ENCODE measurements around the gene LUC7L. TPM values are rescaled to one million over a fixed set of nuclear protein-coding genes. Genes with fewer than 3 reads are reported as not detected.
A peak's percentile ranks its signal among the peaks of the same experiment; 100 is the strongest.
"Not testable (repeated sequence)": the region's sequence is repeated elsewhere in the genome, so short reads cannot be mapped to it uniquely, and the experiment has no call there.

The LUC7L gene
- total and polyA plus RNA-seq, 5 donors from 2014 or later: 8.9 to 152 (median 9.8) TPM

- Mint-ChIP-seq H3K27me3 (peaks cover 56% of the 10 kb centered on the region), H3K4me3 (peak within 1 kb of the TSS in 2 of 4 donors; percentile 11 to 31), H3K4me1 (peaks cover 0 to 23% (median 3%) of the 10 kb centered on the region in 4 donors)
- H3K4me3 ChIP-seq (ENCODE audit: low read depth, low read length); H3K9me3 Mint-ChIP-seq; H3K27ac Mint-ChIP-seq; ATAC-seq (ENCODE audit: low read depth in 2 of 2); H3K9me3 ChIP-seq (ENCODE audit: control insufficient read depth in 2 of 2, low read length in 2 of 2); H3K36me3 ChIP-seq (ENCODE audit: control insufficient read depth, insufficient read depth, low read length); H3K27ac ChIP-seq (ENCODE audit: insufficient read depth, low read length, poor library complexity, severe bottlenecking); H3K36me3 Mint-ChIP-seq; DNase-seq: not testable (repeated sequence)
- Histone ChIP-seq H3K4me1 (ENCODE audit: control insufficient read depth, insufficient read depth, low read length, poor library complexity, severe bottlenecking) (peaks cover 19% of the 10 kb centered on the region), H3K27me3 (ENCODE audit: control insufficient read depth, insufficient read depth, low read length) (peaks cover 23% of the 10 kb centered on the region)
These were observed 52.5 kb downstream of the LUC7L start, which contains the start of gene HBA1 for GRCh38 chr16:176477-177382. HBA1 (plus strand) TSS chr16:176680; CDS start chr16:176717, 37 bp downstream.

GRCh38 chr16:176006-176405 lies 53.2 kb downstream of the LUC7L start:
- H3K4me3 Mint-ChIP-seq; DNase-seq; H3K4me3 ChIP-seq (ENCODE audit: low read depth, low read length); H3K27ac Mint-ChIP-seq; ATAC-seq (ENCODE audit: low read depth in 2 of 2); H3K9me3 Mint-ChIP-seq; H3K36me3 Mint-ChIP-seq; H3K27ac ChIP-seq (ENCODE audit: insufficient read depth, low read length, poor library complexity, severe bottlenecking); H3K9me3 ChIP-seq (ENCODE audit: control insufficient read depth in 2 of 2, low read length in 2 of 2); H3K36me3 ChIP-seq (ENCODE audit: control insufficient read depth, insufficient read depth, low read length): not testable (repeated sequence)
- peaks cover 23% of the 10 kb centered on the region for H3K27me3 ChIP-seq (ENCODE audit: control insufficient read depth, insufficient read depth, low read length)
- H3K27me3 Mint-ChIP-seq: peaks cover 63% of the 10 kb centered on the region
- H3K4me1 Mint-ChIP-seq: peaks cover 0 to 23% (median 3%) of the 10 kb centered on the region in 4 donors
- H3K4me1 ChIP-seq (ENCODE audit: control insufficient read depth, insufficient read depth, low read length, poor library complexity, severe bottlenecking): peaks cover 12% of the 10 kb centered on the region

GRCh38 chr16:175011-175949 lies 54.0 kb downstream of the LUC7L start:
- Histone ChIP-seq H3K27me3 (ENCODE audit: control insufficient read depth, insufficient read depth, low read length) (peaks cover 26% of the 10 kb centered on the region), H3K36me3 (ENCODE audit: control insufficient read depth, insufficient read depth, low read length) (no peaks in the 10 kb centered on the region), H3K4me3 (ENCODE audit: low read depth, low read length) (no peak overlapping the region), H3K4me1 (ENCODE audit: control insufficient read depth, insufficient read depth, low read length, poor library complexity, severe bottlenecking) (peaks cover 5% of the 10 kb centered on the region), H3K9me3 (ENCODE audit: control insufficient read depth in 2 of 2, low read length in 2 of 2) (no peaks in the 10 kb centered on the region), H3K27ac (ENCODE audit: insufficient read depth, low read length, poor library complexity, severe bottlenecking) (no peak overlapping the region)
- DNase-seq (no peak), ATAC-seq (ENCODE audit: low read depth in 2 of 2) (no peak)
- Mint-ChIP-seq H3K4me1 (peaks cover 0 to 25% (median 3%) of the 10 kb centered on the region in 4 donors), H3K36me3 (no peaks in the 10 kb centered on the region), H3K9me3 (peaks cover 0 to 3% (median 0%) of the 10 kb centered on the region in 7 donors), H3K27ac (no peak overlapping the region), H3K4me3 (peak overlapping the region in 2 of 4 donors; percentile 19 to 31), H3K27me3 (peaks cover 70% of the 10 kb centered on the region)

- not testable (repeated sequence) for H3K9me3 ChIP-seq (ENCODE audit: control insufficient read depth in 2 of 2, low read length in 2 of 2); H3K27ac ChIP-seq (ENCODE audit: insufficient read depth, low read length, poor library complexity, severe bottlenecking); H3K36me3 ChIP-seq (ENCODE audit: control insufficient read depth, insufficient read depth, low read length); H3K27ac Mint-ChIP-seq; H3K9me3 Mint-ChIP-seq; H3K4me1 ChIP-seq (ENCODE audit: control insufficient read depth, insufficient read depth, low read length, poor library complexity, severe bottlenecking); H3K36me3 Mint-ChIP-seq; DNase-seq; ATAC-seq (ENCODE audit: low read depth in 2 of 2); H3K4me3 ChIP-seq (ENCODE audit: low read depth, low read length)
- H3K4me3 Mint-ChIP-seq: peak overlapping the region in 1 of 4 donors; percentile 61
- peaks cover 0 to 21% (median 3%) of the 10 kb centered on the region in 4 donors for H3K4me1 Mint-ChIP-seq
- H3K27me3 ChIP-seq (ENCODE audit: control insufficient read depth, insufficient read depth, low read length): peaks cover 18% of the 10 kb centered on the region
- H3K27me3 Mint-ChIP-seq: peaks cover 72% of the 10 kb centered on the region
These were observed 55.1 kb downstream of the LUC7L start for GRCh38 chr16:173928-174769.

GRCh38 chr16:173211-173854 lies 55.9 kb downstream of the LUC7L start:
- not testable (repeated sequence) for ATAC-seq (ENCODE audit: low read depth in 2 of 2); H3K4me1 ChIP-seq (ENCODE audit: control insufficient read depth, insufficient read depth, low read length, poor library complexity, severe bottlenecking); H3K9me3 Mint-ChIP-seq; H3K4me3 ChIP-seq (ENCODE audit: low read depth, low read length); H3K36me3 ChIP-seq (ENCODE audit: control insufficient read depth, insufficient read depth, low read length); H3K27ac Mint-ChIP-seq; H3K9me3 ChIP-seq (ENCODE audit: control insufficient read depth in 2 of 2, low read length in 2 of 2); H3K27ac ChIP-seq (ENCODE audit: insufficient read depth, low read length, poor library complexity, severe bottlenecking); DNase-seq; H3K36me3 Mint-ChIP-seq
- peak overlapping the region in 2 of 4 donors; percentile 38 to 44 for H3K4me3 Mint-ChIP-seq
- peaks cover 73% of the 10 kb centered on the region for H3K27me3 Mint-ChIP-seq
- peaks cover 0 to 21% (median 3%) of the 10 kb centered on the region in 4 donors for H3K4me1 Mint-ChIP-seq
- peaks cover 17% of the 10 kb centered on the region for H3K27me3 ChIP-seq (ENCODE audit: control insufficient read depth, insufficient read depth, low read length)

GRCh38 chr16:172374-172941 lies 56.8 kb downstream of the LUC7L start, which contains the start of gene HBA2:
HBA2 (plus strand) TSS chr16:172876; CDS start chr16:172913, 37 bp downstream.
- DNase-seq; H3K27me3 ChIP-seq (ENCODE audit: control insufficient read depth, insufficient read depth, low read length); ATAC-seq (ENCODE audit: low read depth in 2 of 2); H3K27ac ChIP-seq (ENCODE audit: insufficient read depth, low read length, poor library complexity, severe bottlenecking); H3K4me1 ChIP-seq (ENCODE audit: control insufficient read depth, insufficient read depth, low read length, poor library complexity, severe bottlenecking); H3K36me3 ChIP-seq (ENCODE audit: control insufficient read depth, insufficient read depth, low read length); H3K4me3 ChIP-seq (ENCODE audit: low read depth, low read length); H3K9me3 Mint-ChIP-seq; H3K9me3 ChIP-seq (ENCODE audit: control insufficient read depth in 2 of 2, low read length in 2 of 2); H3K36me3 Mint-ChIP-seq; H3K27ac Mint-ChIP-seq: not testable (repeated sequence)
- Mint-ChIP-seq H3K4me1 (peaks cover 0 to 17% (median 3%) of the 10 kb centered on the region in 4 donors), H3K27me3 (peaks cover 73% of the 10 kb centered on the region), H3K4me3 (peak within 1 kb of the TSS in 3 of 4 donors; percentile 38 to 73 (median 50))

Measured in CD4-positive, CD25-positive, alpha-beta regulatory T cell (primary cell).